NCI-H1092 treated with DMSO at 0.1 percent for 48 hours (cell line): ENCODE results near the gene MAB21L1.

Experiments
- DNase-seq: peaks from one replicate; lab custom pipeline; 2025; lab: John Stamatoyannopoulos, UW

Gene MAB21L1

DNA sequence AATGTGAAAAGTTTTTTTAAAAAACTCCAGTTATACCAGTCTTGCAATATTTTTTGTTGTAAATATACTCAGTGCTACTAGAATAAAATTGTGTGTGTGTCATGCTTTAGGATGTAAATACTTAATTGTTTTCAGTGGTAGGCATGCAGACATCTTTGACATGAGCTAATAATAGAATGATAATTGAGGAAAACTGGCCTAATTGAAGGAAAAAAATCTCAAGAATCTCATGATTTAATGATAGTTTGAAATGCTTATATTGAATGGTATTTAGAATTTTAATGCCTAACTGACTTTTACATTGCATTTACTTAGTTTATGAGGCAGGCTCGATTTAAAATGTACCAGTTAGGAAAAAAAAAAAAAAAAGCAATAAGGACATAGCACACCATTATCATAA is 3.2 kb upstream of the MAB21L1 start:
- DNase-seq: no peak

DNA sequence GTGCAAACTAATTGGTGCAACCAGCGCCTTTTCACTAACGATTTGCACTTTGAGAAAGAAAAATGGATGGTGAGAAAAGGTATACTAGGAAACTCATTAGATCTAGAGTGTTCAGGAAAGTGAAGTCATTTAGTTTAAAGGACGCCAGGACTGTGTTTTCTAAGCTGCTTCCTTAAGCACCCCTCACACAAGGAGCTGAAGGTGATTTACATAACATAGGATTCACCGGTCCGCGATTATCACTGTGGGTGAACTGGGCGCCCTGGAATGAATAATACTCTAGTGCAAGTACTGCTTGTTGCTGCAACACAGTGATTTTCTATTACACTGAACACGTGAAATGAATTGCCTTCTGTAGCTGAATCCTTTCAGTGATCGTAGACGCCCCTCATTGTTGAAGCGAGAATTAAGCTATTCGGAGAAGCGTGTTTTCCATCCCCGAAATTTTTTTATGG is 2.6 kb upstream of the MAB21L1 start:
- no peak for DNase-seq

DNA sequence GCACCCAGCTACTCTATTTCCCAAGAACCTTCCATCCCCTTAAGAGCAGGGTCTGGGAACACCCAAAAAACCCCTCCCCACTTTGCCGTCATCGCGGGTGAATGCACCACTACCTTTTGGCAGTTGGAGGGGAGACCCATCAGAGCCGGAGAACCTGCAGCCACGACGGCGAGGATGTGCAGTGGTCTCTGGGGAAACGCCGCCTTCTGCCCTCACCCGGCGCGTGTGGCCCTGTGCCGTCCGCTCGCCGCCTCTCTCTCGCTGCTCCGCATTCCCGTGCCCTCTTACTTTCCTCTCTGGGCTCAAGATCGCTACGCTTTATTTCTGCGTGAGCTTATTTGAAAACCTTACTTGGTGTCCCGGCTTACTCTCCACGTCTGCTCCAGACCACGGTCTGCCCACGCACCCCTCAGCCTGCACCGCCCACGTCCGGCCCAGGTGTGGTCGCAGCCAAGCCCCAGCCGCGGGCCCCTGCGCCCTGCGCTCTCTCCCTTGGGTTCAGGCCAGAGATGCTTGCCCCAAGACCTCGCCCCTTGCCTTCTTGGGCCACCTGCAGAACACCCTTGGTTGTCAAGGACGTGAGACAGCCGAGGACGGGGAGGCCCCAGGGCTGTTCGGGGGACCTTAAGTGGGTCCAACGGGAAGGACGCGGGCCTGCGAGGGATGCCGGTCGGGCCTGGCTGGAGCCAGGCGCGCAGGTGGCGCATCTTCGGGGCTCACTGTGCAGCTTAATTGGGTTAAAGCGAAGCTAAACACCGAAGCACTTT is 2.0 kb upstream of the MAB21L1 start:
- no peak for DNase-seq

DNA sequence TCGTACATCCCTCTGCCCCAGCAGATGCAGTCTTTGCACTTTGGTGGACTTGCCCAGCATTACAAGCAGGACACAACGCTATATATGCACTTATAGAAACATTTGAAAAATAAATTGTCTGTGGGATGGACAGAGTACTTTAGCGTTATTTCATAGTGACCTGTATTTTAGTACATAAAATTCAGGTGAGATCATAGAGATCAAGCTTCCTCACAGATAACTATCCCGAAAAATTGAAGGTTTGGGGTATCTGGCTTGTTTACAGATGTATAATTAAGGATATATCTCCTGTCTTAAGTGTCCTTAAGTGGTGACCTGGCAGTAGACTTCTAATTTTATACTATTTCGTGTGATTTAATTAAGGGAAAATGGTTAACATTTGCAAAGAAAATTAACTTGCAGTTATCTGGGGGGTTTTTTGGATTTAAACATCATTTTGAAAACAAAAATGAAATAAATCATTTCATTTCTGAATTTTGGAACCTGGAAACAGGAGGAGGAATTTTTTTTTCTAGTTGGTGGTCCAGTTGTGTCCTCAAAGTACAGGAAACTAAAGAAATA is 977 bp upstream of the MAB21L1 start:
- DNase-seq: no peak

GRCh38 chr13:35475212-35475959 is 1.1 kb downstream of the MAB21L1 start:
- DNase-seq: no peak

DNA sequence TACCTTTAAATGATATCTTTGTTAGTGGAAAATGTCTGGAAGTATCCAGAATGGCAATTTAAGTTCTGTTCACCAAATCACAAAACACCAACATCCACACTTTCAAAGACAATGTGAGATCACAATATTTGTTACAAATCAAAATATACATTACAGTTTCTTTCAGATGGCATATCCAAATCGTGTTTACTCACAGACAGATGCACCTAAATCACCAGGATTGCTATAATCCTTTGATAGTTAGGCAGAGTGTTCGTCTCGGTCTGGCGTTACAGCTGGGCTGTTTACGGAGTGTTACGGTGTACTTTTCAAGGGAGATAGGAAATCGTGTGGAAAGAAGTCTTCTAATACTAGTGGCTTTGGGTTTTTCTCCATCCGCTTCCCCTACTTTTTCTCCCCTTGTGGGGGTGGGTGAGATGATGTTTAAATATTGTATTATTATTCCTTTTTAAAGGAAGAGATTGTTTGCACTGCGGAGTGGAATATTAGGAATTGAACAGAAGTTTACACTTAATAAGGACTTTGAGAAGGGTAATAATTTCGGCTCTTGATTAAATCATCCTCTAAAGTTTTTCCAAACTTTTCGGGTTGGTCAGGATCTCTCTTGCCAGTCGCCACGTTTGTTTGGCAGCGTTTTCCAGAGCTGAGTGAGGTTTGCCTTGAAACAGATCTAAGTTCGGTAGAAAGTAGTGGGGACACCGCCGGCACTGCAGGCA is 1.8 kb downstream of the MAB21L1 start:
- no peak for DNase-seq

DNA sequence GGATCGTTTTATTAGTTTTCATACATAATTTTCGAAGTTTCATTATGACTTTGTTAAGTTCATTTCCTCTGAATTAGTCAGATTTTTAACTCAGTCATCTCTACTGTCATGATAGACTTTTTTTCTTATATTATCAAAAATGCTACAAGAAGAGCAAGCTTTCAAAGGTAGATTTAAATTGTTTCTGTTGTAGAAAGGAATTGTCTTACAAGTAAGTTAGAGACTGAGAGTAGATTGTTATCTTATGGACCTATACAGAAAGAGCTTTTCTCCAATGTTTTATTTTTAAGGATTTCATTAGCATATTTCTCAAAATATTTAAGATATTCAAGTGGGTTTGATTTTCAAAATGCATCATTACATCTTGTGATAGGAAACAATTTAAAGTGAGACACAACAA is 2.7 kb downstream of the MAB21L1 start:
- no peak for DNase-seq

GRCh38 chr13:35473206-35473775 is 3.2 kb downstream of the MAB21L1 start:
- no peak for DNase-seq

GRCh38 chr13:35472323-35472881 is 4.1 kb downstream of the MAB21L1 start:
- DNase-seq: no peak

GRCh38 chr13:35471706-35472322 is 4.7 kb downstream of the MAB21L1 start:
- DNase-seq: no peak

GRCh38 chr13:35470671-35471661 is 5.5 kb downstream of the MAB21L1 start:
- no peak for DNase-seq

GRCh38 chr13:35469806-35470525 is 6.5 kb downstream of the MAB21L1 start:
- no peak for DNase-seq

DNA sequence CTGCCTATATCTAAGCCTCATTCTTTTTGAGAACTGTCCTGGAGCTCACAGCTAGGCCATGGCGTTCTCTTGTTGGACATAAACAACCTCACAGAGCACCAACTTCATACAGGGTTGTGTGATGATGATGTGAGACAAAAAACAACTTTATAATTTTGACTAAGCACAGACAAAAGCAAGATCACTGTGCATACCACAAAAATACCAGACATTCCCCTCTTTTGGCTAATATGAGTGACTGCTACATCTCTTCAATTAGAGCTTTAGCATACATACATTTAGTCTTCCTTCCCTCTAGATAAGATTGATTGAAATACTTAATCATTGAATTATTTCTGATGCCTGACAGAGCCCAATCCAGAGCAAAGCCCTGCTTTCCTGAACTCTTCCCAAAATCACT is 8.3 kb downstream of the MAB21L1 start:
- DNase-seq: no peak

DNA sequence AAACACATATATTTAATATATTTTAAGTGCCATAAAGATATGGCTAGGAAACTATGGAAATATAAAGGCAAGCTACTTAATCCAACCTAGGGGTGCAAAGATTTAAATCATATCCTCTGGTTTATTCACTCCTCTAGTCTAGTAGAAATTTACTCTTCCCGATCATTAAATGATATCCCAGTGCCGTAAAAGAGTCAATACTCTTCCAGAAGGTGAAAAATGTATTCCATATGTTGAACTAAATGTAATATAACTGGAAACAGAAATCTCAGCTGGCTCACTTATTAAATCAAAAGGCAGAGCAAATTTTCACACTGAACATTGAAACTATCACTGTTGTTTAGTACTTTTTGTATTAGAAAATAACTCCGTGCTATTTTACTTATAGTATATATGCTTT is 11.1 kb downstream of the MAB21L1 start:
- no peak for DNase-seq

DNA sequence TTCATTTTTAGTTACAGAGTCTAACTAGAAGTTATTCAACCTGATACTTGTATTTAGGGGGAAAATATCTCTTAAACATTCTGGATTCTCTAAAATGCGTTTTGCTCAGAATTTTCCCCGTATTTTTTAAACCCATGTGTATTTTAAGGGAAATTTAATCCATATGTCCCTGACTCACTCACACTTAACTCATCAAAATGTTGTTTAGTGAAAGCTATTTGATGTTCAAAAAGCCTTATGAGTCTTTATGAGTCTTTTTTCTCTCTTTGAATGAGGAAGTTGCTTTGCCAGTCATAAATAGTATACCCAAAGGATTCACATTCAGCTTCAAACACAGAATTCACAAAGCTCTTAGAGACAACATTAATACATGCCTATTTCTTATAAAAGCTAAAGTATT is 16.4 kb downstream of the MAB21L1 start:
- DNase-seq: no peak

GRCh38 chr13:35457258-35457657 is 19.2 kb downstream of the MAB21L1 start:
- no peak for DNase-seq

GRCh38 chr13:35455022-35455421 is 21.5 kb downstream of the MAB21L1 start:
- DNase-seq: no peak

DNA sequence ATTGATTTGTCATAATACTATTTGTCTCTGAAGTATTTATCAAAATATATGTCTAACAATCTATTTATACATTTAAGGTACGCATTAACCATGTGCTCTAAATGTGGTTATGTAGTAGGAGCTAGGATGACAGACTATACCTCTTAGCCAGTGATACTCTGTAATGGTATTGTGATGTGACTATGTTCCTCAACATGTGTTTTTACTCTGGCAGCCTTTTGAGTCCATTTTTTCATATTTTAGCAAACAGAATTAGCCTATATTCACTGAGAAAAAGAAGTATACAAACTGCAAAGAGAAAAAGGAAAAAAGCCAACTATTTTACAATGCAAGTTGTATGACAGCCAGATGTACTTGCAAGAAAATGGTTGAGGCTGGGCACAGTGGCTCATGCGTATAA is 26.7 kb downstream of the MAB21L1 start:
- no peak for DNase-seq

GRCh38 chr13:35448465-35448864 is 28.0 kb downstream of the MAB21L1 start:
- DNase-seq: no peak
